ENCODE measurements around the gene LDB2. TPM values are rescaled to one million over a fixed set of nuclear protein-coding genes. Genes with fewer than 3 reads are reported as not detected.

LDB2 gene
- total and polyA plus RNA-seq, 2 donors from 2014 or later: 26.9 to 59.9 TPM

DNA sequence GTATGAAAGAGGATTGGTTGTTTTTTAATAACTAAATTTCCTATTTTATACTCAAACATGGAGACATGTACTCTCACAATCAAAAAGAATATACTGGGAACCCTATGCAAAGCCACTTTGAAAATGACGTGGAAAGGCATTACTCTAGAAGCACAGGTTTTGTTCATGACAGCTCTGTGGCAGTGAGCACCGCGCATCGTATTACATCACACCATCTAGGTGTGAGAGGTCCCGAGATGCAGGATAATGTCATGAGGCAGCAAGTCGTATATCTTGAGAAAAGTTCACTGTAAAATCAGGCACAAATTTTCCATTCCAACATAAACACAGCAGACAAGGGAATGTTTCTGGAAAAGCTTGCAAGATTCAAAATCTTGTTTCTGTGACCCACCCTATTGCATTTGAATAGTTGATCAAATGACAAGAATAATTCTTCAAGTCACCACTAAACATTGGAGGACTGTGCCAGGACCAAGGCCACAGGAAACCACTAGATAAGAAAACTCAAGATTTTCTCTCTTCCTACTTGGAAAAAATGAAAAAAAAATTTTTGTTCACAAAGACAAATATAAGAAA, 127.6 kb downstream of the LDB2 start:
- intact Hi-C loops (cut with DNase I): no loop called here
- no peak overlapping the region for H3K27ac ChIP-seq (ENCODE audit: low read depth in 2 of 2, low read length in 2 of 2)
- TF ChIP-seq, protein P1, sequence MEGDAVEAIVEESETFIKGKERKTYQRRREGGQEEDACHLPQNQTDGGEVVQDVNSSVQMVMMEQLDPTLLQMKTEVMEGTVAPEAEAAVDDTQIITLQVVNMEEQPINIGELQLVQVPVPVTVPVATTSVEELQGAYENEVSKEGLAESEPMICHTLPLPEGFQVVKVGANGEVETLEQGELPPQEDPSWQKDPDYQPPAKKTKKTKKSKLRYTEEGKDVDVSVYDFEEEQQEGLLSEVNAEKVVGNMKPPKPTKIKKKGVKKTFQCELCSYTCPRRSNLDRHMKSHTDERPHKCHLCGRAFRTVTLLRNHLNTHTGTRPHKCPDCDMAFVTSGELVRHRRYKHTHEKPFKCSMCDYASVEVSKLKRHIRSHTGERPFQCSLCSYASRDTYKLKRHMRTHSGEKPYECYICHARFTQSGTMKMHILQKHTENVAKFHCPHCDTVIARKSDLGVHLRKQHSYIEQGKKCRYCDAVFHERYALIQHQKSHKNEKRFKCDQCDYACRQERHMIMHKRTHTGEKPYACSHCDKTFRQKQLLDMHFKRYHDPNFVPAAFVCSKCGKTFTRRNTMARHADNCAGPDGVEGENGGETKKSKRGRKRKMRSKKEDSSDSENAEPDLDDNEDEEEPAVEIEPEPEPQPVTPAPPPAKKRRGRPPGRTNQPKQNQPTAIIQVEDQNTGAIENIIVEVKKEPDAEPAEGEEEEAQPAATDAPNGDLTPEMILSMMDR (IDR thresholded peaks at IDR 0.05; ENCODE audit: borderline replicate concordance, extremely low read depth, insufficient read depth): no peak

DNA sequence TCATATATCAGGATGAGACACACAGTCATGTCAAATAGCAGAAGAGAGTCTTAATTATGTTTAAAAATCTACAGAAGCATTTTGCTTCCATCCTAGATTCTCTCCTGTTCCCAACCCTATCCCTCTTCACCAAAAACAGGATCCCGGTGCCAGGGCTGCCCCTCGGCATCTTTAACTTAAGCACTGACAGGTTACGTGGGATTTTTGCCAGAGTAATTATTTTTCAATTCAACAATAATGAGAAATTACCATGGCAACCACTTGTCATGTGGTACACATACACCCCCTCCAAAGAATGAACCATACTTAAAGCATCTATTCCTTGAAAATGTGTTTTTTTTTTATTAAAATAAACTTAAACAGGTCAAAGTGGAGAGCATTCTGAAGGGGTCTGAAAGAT, 130.6 kb downstream of the LDB2 start:
- intact Hi-C loops (cut with DNase I): no loop called here
- Histone ChIP-seq H3K4me1 (ENCODE audit: control insufficient read depth in 2 of 3, insufficient read depth in 2 of 3, low read depth in 1 of 3, low read length in 3 of 3) (no peaks in the 10 kb centered on the region), H3K4me3 (ENCODE audit: low read length in 3 of 3) (no peak overlapping the region), H3K27me3 (ENCODE audit: control insufficient read depth, insufficient read depth, low read length) (no peaks in the 10 kb centered on the region), H3K9ac (ENCODE audit: low read length in 3 of 3) (no peak overlapping the region), H3K9me3 (ENCODE audit: control insufficient read depth in 2 of 3, insufficient read depth in 1 of 3, low read length in 3 of 3) (no peaks in the 10 kb centered on the region), H3K27ac (ENCODE audit: low read depth in 2 of 2, low read length in 2 of 2) (no peak overlapping the region), H3K36me3 (ENCODE audit: control insufficient read depth in 2 of 3, insufficient read depth in 3 of 3, low read length in 3 of 3) (no peaks in the 10 kb centered on the region)
- FAIRE-seq (no peak), DNase-seq (no peak)
- TF ChIP-seq, protein P1 (IDR thresholded peaks at IDR 0.05; ENCODE audit: borderline replicate concordance, extremely low read depth, insufficient read depth): no peak

More for the DNA sequence above, 127.6 kb downstream of the LDB2 start:
- Histone ChIP-seq H3K27me3 (ENCODE audit: control insufficient read depth, insufficient read depth, low read length) (no peaks in the 10 kb centered on the region), H3K4me1 (ENCODE audit: control insufficient read depth in 2 of 3, insufficient read depth in 2 of 3, low read depth in 1 of 3, low read length in 3 of 3) (no peaks in the 10 kb centered on the region), H3K4me3 (ENCODE audit: low read length in 3 of 3) (no peak overlapping the region), H3K9me3 (ENCODE audit: control insufficient read depth in 2 of 3, insufficient read depth in 1 of 3, low read length in 3 of 3) (no peaks in the 10 kb centered on the region), H3K9ac (ENCODE audit: low read length in 3 of 3) (no peak overlapping the region), H3K36me3 (ENCODE audit: control insufficient read depth in 2 of 3, insufficient read depth in 3 of 3, low read length in 3 of 3) (no peaks in the 10 kb centered on the region)
- FAIRE-seq (no peak), DNase-seq (peak in 2 of 5 donors; percentile 52 to 63)

DNA sequence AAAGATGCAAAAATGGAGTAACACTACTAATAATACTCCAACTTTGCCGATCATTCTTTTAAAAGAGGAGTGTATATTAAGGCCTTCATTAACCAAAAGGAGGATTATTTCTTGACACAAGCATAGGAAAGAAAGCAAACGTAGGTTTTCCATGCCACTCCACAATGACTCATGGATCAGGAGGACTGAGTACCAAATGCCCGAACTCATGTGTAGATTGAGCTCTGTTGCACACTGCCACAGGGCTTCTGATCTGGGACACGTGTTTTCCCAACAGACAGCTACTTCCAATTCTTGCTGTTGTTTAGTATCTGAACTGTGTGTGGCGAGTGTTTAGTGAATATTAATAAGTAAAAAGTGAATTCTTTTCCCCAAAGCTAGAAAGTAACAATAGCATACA, 131.2 kb downstream of the LDB2 start:
- intact Hi-C loops (cut with DNase I): no loop called here
- no peak overlapping the region for H3K27ac ChIP-seq (ENCODE audit: low read depth in 2 of 2, low read length in 2 of 2)
- no peak overlapping the region for H3K9ac ChIP-seq (ENCODE audit: low read length in 3 of 3)
- TF ChIP-seq, protein P1 (IDR thresholded peaks at IDR 0.05; ENCODE audit: borderline replicate concordance, extremely low read depth, insufficient read depth): no peak
- H3K9me3 ChIP-seq (ENCODE audit: control insufficient read depth in 2 of 3, insufficient read depth in 1 of 3, low read length in 3 of 3): no peaks in the 10 kb centered on the region
- no peaks in the 10 kb centered on the region for H3K4me1 ChIP-seq (ENCODE audit: control insufficient read depth in 2 of 3, insufficient read depth in 2 of 3, low read depth in 1 of 3, low read length in 3 of 3)
- H3K27me3 ChIP-seq (ENCODE audit: control insufficient read depth, insufficient read depth, low read length): no peaks in the 10 kb centered on the region
- FAIRE-seq (no peak), DNase-seq (no peak)
- no peaks in the 10 kb centered on the region for H3K36me3 ChIP-seq (ENCODE audit: control insufficient read depth in 2 of 3, insufficient read depth in 3 of 3, low read length in 3 of 3)
- no peak overlapping the region for H3K4me3 ChIP-seq (ENCODE audit: low read length in 3 of 3)

DNA sequence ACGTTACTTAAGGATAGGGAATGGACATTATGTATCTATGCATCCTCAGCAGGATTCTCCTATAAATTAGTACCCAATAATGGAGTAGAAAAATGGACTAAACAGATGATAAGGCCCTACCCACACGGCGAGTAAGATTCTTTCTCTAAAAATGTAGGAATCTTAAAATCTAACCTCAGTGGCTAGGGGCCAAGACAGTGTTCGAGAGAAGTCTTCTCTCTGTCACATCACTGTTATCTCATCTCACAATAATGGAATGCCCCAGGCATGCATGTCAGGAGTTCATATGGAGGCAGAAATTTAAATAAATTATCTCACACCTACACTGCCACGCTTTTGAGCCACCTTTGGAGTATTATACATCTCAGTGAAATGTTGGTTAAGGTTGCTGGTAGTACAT, 132.9 kb downstream of the LDB2 start:
- no peak for FAIRE-seq
- Histone ChIP-seq H3K27ac (ENCODE audit: low read depth in 2 of 2, low read length in 2 of 2) (no peak overlapping the region), H3K36me3 (ENCODE audit: control insufficient read depth in 2 of 3, insufficient read depth in 3 of 3, low read length in 3 of 3) (no peaks in the 10 kb centered on the region)

More for the DNA sequence above, 132.9 kb downstream of the LDB2 start:
- Histone ChIP-seq H3K9me3 (ENCODE audit: control insufficient read depth in 2 of 3, insufficient read depth in 1 of 3, low read length in 3 of 3) (no peaks in the 10 kb centered on the region), H3K9ac (ENCODE audit: low read length in 3 of 3) (no peak overlapping the region), H3K4me3 (ENCODE audit: low read length in 3 of 3) (no peak overlapping the region), H3K4me1 (ENCODE audit: control insufficient read depth in 2 of 3, insufficient read depth in 2 of 3, low read depth in 1 of 3, low read length in 3 of 3) (no peaks in the 10 kb centered on the region), H3K27me3 (ENCODE audit: control insufficient read depth, insufficient read depth, low read length) (no peaks in the 10 kb centered on the region)
- intact Hi-C loops (cut with DNase I): no loop called here
- no peak for DNase-seq
- TF ChIP-seq, protein P1 (IDR thresholded peaks at IDR 0.05; ENCODE audit: borderline replicate concordance, extremely low read depth, insufficient read depth): no peak

Data from kidney (tissue), 14 donors.